ENCODE data around the gene SLFNL1. TPM values are rescaled to one million over a fixed set of nuclear protein-coding genes. Genes with fewer than 3 reads are reported as not detected.

The SLFNL1 gene
- total RNA-seq (2014; rRNA removed; shearing (Covaris generic)) = 0.03 TPM in 1 of 2 replicates, not detected in the other

DNA sequence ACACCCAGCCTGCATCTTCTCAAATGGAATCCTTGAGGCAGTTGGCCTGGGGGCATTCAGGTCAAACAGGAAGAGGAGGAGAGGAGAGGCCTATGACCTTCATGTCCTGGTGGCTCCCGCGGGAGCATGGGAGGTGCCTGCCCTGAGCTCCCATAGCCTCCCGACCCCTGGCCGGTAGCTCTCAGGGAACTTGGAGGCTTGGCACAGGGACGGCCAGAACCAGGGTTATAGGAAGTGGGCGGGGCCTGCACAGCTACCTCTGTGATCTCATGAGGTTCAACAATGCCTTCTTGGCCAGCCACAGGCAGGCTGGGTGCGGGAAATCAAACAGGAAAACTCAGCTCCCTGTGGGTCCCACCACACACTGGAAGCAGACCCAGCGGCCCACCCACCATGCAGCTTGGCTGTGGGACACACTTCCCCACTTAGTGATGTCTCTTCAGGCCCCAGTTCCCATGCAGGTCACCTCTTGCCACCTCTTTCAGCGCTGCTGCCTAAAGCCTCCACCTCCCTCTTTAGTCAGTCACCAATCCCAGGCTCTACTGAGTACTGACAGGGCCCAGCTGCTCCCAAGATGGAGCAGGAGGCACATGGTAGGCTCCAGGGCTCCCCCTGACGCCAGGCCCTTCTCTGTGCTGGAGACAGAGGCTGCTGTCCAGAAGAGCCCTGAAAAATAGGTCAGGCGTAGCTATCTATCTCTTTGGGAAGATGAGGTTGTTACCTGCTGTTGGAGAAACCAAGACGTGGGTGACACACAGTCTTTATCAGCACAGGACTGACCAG, at the start of gene SLFNL1:
SLFNL1 (minus strand) TSS at position 200 of the 783 bp plus-strand sequence. CDS start 1,065 bp downstream, outside the sequence.
- Histone ChIP-seq H3K9me3 (replicated peaks) (no peaks in the 10 kb centered on the region), H3K4me1 (replicated peaks) (peaks cover 6% of the 10 kb centered on the region; the same call in 1 of the 2 replicates), H3K27ac (no peak within 1 kb of the TSS)

DNA sequence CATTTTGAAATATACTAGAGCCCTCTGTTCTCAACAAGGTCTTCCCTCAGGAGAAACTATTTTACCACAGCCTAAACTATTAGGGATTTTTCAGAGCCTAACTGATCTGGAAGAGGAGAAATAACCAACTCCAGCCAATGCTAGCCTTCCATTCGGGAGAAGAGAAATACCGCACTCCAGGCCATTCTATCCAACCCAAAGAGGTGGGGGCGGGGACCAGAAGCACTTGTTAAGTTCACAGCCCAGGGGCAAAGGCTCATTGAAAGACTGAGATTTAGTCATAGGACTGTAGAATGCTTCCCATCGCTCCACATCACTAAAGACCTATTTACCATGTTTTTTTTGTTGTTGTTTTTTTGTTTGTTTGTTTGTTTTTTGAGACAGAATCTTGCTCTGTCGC, 35.4 kb upstream of the SLFNL1 start:
- Histone ChIP-seq H3K4me1 (replicated peaks) (no peaks in the 10 kb centered on the region), H3K36me3 (peaks cover 44% of the 10 kb centered on the region), H3K27me3 (replicated peaks) (no peaks in the 10 kb centered on the region), H3K9me3 (replicated peaks) (no peaks in the 10 kb centered on the region), H3K27ac (no peak overlapping the region), H3K4me3 (no peak overlapping the region)
- no peak for DNase-seq (ENCODE audit: low read depth in 1 of 2, low spot score in 2 of 2)

More for the DNA sequence above, at the start of gene SLFNL1:
- peak in 1 of 2 experiments; percentile 37 for DNase-seq (ENCODE audit: low read depth in 1 of 2, low spot score in 2 of 2)
- Histone ChIP-seq H3K27me3 (replicated peaks) (no peaks in the 10 kb centered on the region), H3K4me3 (no peak within 1 kb of the TSS), H3K36me3 (peaks cover 59% of the 10 kb centered on the region)

DNA sequence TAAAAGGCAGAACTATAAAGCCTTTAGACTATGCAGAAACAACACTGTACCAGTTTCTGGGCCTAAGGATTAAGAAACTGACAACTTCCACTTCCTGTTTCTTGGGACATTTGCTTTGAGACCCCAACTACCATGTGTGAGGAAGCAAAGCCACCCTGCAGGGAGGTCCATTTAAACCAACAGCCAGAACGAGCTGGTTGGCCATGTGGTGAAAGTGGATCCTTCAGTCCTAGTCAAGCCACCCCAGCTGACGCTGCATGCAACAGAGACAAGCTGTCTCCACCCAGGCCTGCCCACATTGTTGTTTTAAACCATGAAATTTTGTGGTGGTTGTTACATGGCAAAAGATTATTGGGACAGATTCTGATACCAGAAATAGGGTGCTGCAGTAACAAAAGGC, 31.8 kb upstream of the SLFNL1 start:
- Histone ChIP-seq H3K27me3 (replicated peaks) (no peaks in the 10 kb centered on the region), H3K4me3 (no peak overlapping the region), H3K36me3 (peaks cover 47% of the 10 kb centered on the region), H3K4me1 (replicated peaks) (no peaks in the 10 kb centered on the region), H3K9me3 (replicated peaks) (no peaks in the 10 kb centered on the region), H3K27ac (no peak overlapping the region)
- no peak for DNase-seq (ENCODE audit: low read depth in 1 of 2, low spot score in 2 of 2)

DNA sequence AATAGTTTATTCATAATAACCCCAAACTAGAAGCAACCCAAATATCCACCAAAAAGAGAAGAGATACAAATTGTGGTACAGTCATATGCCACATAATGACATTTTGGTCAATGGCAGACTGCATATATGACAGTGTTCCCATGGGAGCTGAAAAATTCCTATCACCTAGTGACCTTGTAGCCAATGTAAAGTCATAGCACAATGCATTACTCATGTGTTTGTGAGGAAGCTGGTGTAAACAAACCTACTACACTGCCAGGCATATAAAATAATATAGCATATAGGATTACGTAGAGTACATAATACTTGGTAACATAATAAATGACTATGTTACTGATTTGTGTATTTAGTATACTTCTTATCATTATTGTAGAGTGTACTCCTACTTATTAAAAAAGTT, 29.5 kb upstream of the SLFNL1 start:
- no peak for DNase-seq (ENCODE audit: low read depth in 1 of 2, low spot score in 2 of 2)
- Histone ChIP-seq H3K4me1 (replicated peaks) (no peaks in the 10 kb centered on the region), H3K27ac (no peak overlapping the region), H3K27me3 (replicated peaks) (no peaks in the 10 kb centered on the region), H3K36me3 (peaks cover 65% of the 10 kb centered on the region), H3K4me3 (no peak overlapping the region), H3K9me3 (replicated peaks) (no peaks in the 10 kb centered on the region)

DNA sequence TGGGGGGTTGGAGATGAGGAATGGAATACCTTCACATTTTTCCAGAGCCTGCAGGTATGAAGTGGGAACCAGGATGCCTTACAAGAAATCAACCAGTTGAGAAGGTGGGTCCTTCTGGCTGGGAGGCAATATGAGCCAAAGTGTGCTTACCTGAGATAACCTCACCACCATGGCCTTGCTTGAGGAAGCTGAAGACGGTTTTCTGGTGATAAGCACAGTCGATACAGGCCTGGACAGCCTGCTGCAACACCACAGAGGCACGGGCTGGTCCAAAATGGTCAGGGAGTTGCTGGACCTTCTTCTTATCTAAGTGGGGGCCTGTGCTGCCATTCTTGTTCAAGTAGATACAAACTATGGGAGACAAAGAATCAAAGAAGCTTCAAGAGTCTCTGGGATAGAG, 27.0 kb upstream of the SLFNL1 start:
- no peaks in the 10 kb centered on the region for H3K4me1 ChIP-seq (replicated peaks)
- DNase-seq (ENCODE audit: low read depth in 1 of 2, low spot score in 2 of 2) = no peak
- H3K27me3 ChIP-seq (replicated peaks) = no peaks in the 10 kb centered on the region
- no peaks in the 10 kb centered on the region for H3K9me3 ChIP-seq (replicated peaks)
- no peak overlapping the region for H3K27ac ChIP-seq
- no peak overlapping the region for H3K4me3 ChIP-seq
- H3K36me3 ChIP-seq = peaks cover 68% of the 10 kb centered on the region

DNA sequence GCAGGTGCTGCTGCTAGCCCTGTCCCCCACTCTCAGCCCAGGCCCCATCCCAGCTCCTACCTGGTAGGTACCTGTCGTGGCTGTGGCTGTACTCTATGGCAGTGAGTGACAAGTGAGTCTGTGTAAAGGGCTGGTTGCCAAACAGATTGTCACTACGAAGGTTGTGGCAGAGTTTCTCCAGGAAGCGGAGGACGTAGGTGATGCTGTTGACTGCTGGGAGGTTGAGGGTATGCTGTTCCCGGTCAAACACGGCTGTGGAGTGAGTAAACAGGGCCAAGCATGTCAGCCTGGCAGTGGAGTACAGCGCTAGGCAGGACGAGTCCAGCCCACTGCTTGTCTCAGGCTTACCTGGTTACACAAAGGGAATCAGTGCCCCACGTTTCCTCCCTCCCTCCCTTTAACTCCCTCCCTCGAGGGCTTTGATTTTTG, 24.8 kb upstream of the SLFNL1 start:
- no peak for DNase-seq (ENCODE audit: low read depth in 1 of 2, low spot score in 2 of 2)
- Histone ChIP-seq H3K9me3 (replicated peaks) (no peaks in the 10 kb centered on the region), H3K36me3 (peaks cover 67% of the 10 kb centered on the region), H3K27ac (no peak overlapping the region), H3K27me3 (replicated peaks) (no peaks in the 10 kb centered on the region), H3K4me3 (no peak overlapping the region), H3K4me1 (replicated peaks) (no peaks in the 10 kb centered on the region)

DNA sequence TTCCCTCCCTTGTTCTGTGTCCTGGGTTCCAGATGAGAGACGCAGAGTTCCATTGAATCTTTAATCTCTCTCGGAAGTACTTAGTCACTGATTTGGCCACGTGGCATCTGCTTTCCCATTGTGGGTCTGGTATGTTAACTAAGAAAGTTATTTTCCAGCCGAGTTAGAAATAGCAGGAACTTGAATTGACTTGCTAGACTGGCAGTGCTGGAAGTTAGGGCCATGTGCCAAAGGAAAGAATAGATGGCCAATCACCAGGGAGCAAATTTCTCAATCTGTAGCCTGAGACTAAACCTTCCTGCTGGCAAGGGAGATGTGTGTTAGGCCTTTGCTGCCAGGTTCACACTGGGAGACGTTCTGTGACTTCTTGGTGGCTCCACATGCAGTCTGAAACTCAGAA, 24.2 kb upstream of the SLFNL1 start:
- Histone ChIP-seq H3K4me3 (no peak overlapping the region), H3K4me1 (replicated peaks) (no peaks in the 10 kb centered on the region), H3K27ac (no peak overlapping the region), H3K9me3 (replicated peaks) (no peaks in the 10 kb centered on the region), H3K27me3 (replicated peaks) (no peaks in the 10 kb centered on the region), H3K36me3 (peaks cover 62% of the 10 kb centered on the region)
- DNase-seq (ENCODE audit: low read depth in 1 of 2, low spot score in 2 of 2) = no peak

DNA sequence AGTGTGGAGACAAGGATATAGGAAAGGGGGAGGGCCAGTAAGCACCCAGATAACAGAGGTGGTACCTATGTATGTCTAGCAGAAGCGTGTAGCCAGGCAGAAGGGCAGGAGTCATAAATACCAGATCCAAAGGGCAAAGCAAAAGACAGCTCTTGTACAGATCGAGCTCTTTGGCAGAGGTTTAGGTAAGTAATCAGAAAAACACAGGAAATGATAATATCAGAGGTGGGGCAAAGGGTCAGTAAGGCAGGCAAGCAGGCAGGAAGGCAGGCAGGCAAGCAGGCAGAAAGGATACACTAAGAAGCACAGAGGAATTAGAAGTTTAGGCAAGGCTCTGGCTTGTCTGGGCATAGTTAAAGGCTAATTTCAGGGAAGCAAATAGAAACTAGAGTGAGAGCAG, 22.7 kb upstream of the SLFNL1 start:
- H3K36me3 ChIP-seq = peaks cover 66% of the 10 kb centered on the region
- H3K27me3 ChIP-seq (replicated peaks) = no peaks in the 10 kb centered on the region
- H3K9me3 ChIP-seq (replicated peaks) = no peaks in the 10 kb centered on the region
- no peak overlapping the region for H3K4me3 ChIP-seq
- no peaks in the 10 kb centered on the region for H3K4me1 ChIP-seq (replicated peaks)
- no peak for DNase-seq (ENCODE audit: low read depth in 1 of 2, low spot score in 2 of 2)
- no peak overlapping the region for H3K27ac ChIP-seq

DNA sequence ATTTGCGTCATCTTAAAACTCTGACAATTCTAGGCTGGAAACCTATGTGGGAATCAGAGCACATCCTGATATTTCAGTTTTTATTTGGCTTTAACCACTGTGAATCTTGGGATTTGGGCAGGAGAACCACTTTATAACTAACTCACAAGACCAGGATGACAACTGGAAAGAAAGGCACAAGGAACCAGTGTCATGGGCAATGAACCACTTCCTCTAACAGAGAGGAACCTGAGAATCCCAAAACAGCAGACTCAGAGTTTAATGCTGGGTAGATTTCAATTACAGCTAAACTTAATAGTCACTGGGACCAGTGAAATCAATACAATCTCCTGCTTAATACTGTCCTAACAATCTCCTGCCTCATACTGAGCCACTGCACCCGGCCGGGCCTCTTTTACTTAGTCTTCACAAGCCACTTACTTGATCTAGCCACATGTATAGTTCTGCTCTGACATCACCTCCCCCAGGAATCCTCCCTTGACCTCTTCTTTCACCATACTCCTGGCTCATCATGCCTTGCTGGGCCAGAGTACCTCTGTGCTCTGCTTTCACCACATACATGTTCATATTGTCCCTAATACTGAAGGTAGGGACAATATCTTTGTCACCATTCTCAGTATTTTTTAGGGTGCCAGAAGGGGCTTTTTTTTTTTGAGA, 20.2 kb upstream of the SLFNL1 start:
- H3K27ac ChIP-seq = no peak overlapping the region

DNA sequence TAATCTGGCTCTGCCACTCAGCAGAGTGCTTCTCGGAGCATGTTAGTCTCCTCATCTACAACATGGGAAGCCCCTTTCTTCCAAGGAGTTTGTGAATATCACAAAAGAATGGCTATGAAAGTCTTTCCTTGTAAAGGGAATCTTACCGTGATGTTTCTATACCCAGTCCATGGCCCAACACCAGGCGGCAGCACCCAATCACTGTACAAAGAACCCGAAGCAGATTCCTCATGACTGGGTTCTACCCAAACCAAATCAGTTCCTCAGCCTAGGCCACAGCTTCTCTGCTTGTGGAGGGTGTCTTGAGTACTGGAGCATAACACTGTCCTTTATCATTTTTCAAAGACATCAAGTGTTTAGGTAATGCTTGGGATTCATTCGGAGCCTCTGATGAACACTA, 16.6 kb upstream of the SLFNL1 start:
- DNase-seq (ENCODE audit: low read depth in 1 of 2, low spot score in 2 of 2) = no peak

More for the DNA sequence above, 20.2 kb upstream of the SLFNL1 start:
- peaks cover 69% of the 10 kb centered on the region for H3K36me3 ChIP-seq
- no peak for DNase-seq (ENCODE audit: low read depth in 1 of 2, low spot score in 2 of 2)
- no peak overlapping the region for H3K4me3 ChIP-seq
- H3K27me3 ChIP-seq (replicated peaks) = no peaks in the 10 kb centered on the region
- no peaks in the 10 kb centered on the region for H3K9me3 ChIP-seq (replicated peaks)
- no peaks in the 10 kb centered on the region for H3K4me1 ChIP-seq (replicated peaks)

DNA sequence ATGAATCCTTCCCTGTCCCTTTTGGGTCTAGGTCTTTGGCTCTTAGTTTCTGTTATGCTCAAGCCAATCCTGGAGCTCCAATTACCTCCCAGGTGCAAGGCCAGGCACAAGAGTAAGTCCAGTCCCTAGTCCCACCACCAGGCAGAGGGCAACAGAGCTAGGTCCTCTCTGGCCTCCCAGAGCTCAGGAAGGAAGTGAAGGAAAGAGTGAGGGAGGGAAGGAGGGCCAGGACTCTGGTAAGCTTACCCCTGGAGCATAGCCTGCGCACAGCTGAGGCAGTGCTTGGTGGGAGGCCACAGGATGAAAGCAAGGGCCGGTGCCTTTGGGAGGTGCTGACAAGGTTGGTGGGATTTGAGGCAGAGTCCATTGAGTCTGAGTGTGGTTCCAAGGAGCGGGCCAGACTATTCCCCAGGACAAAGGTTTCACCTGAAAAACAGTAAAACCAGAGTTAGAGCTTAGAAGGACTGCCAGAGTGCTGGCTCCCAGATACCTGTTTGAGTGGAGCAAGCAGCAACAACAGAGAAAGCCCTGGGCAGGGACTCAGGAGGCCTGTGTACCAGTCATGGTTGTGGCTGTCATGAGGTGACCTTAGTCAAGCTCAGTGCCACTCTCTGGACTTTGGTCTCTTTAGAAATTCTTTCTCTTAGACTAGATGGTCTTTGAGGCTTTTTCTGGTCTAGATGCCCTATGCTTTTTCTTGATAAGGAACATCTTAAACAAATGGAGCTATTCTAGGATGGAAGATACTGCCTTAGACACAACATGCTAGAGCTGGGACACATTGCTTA, 15.8 kb upstream of the SLFNL1 start:
- no peaks in the 10 kb centered on the region for H3K27me3 ChIP-seq (replicated peaks)
- no peak for DNase-seq (ENCODE audit: low read depth in 1 of 2, low spot score in 2 of 2)
- no peaks in the 10 kb centered on the region for H3K9me3 ChIP-seq (replicated peaks)
- H3K36me3 ChIP-seq = peaks cover 80% of the 10 kb centered on the region
- H3K4me1 ChIP-seq (replicated peaks) = no peaks in the 10 kb centered on the region
- no peak overlapping the region for H3K4me3 ChIP-seq
- H3K27ac ChIP-seq = no peak overlapping the region

More for the DNA sequence above, 16.6 kb upstream of the SLFNL1 start:
- Histone ChIP-seq H3K4me3 (no peak overlapping the region), H3K4me1 (replicated peaks) (no peaks in the 10 kb centered on the region), H3K9me3 (replicated peaks) (no peaks in the 10 kb centered on the region), H3K27ac (no peak overlapping the region), H3K36me3 (peaks cover 77% of the 10 kb centered on the region), H3K27me3 (replicated peaks) (no peaks in the 10 kb centered on the region)

DNA sequence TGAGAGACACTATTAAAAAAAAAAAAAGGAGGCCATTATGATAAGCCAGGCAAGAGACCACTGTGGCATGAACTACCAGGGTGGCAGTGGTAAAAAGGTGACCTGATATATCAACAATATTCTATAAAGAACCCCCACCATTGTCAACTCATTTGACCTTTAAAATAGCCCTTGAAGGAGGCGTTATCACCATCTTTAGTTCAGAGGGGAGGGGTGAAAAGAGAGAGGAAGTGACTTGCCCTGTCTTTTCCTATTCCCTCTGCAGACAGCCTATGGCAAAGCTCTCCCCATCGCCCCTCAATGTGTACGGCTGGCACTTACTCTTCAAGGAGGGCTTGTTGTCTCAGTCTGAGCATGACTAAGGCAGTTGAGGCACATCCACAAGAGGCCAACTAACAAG, 11.7 kb upstream of the SLFNL1 start:
- no peak overlapping the region for H3K4me3 ChIP-seq
- H3K4me1 ChIP-seq (replicated peaks) = no peaks in the 10 kb centered on the region
- DNase-seq (ENCODE audit: low read depth in 1 of 2, low spot score in 2 of 2) = no peak
- H3K9me3 ChIP-seq (replicated peaks) = no peaks in the 10 kb centered on the region
- H3K36me3 ChIP-seq = peaks cover 91% of the 10 kb centered on the region
- H3K27me3 ChIP-seq (replicated peaks) = no peaks in the 10 kb centered on the region
- H3K27ac ChIP-seq = no peak overlapping the region

DNA sequence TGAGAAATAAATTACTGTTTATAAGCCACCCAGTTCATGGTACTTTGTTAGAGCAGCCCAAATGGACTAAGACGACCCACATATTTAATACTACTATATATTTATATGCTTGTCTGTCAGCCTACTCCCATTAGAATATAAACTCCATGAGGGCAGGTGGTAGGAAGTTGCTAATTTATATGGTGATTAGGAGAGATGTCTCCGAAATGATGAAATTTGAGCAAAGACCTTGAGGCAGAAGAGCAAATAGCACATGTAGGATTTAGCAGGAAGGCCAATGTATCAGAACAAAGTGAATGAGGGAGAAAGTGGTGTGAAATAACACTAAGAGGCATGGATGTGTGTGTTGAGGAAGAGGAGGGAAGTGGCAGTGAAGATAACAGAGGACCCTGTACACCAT, 10.6 kb upstream of the SLFNL1 start:
- no peak for DNase-seq (ENCODE audit: low read depth in 1 of 2, low spot score in 2 of 2)
- H3K9me3 ChIP-seq (replicated peaks) = no peaks in the 10 kb centered on the region
- H3K4me3 ChIP-seq = no peak overlapping the region
- H3K27me3 ChIP-seq (replicated peaks) = no peaks in the 10 kb centered on the region
- no peak overlapping the region for H3K27ac ChIP-seq
- no peaks in the 10 kb centered on the region for H3K4me1 ChIP-seq (replicated peaks)
- H3K36me3 ChIP-seq = peaks cover 91% of the 10 kb centered on the region

Measured in SJSA1 (cell line).